ENCODE data around the gene EYS. TPM values are rescaled to one million over a fixed set of nuclear protein-coding genes. Genes with fewer than 3 reads are reported as not detected.
"Not testable (repeated sequence)": the region's sequence is repeated elsewhere in the genome, so short reads cannot be mapped to it uniquely, and the experiment has no call there.

The EYS gene
- polyA plus RNA-seq, 2 of the 4 experiments (the other 2 are of a cell fraction) = 0.03 to 0.06 TPM

GRCh38 chr6:63802606-63803206, 1904.3 kb downstream of the EYS start:
- no peak for FAIRE-seq
- no peak for ATAC-seq
- POLR2A ChIA-PET = interaction anchor here (0.5 to 1.1 kb wide), 3 partner anchors 12 to 229 kb away, joined by 3 to 5 read pairs (median 4); no protein-coding TSS in a partner anchor
- Histone ChIP-seq H3K9me3 (no peaks in the 10 kb centered on the region), H3K4me2 (no peak overlapping the region), H3K4me3 (no peak overlapping the region), H3K4me1 (peaks cover 26% of the 10 kb centered on the region), H3K27ac (no peak overlapping the region)
- CTCF ChIA-PET = interaction anchor here (0.7 to 3.5 kb wide), 21 partner anchors 9 to 544 kb away, joined by 3 to 12 read pairs (median 3); no protein-coding TSS in a partner anchor
- WGBS (ENCODE audit: missing lambda C conversion rate) = 22% methylated on average over 2 of the region's 2 CpGs
- peak in 1 of 2 experiments; percentile 29 for DNase-seq (ENCODE audit: low read depth in 1 of 2, low spot score in 1 of 2)
- no peak for TF ChIP-seq CHD4 (IDR thresholded peaks at IDR 0.05; ENCODE audit: borderline replicate concordance)
- TF ChIP-seq SMC3 (IDR thresholded peaks at IDR 0.05) = peak; percentile 61
- TF ChIP-seq RAD21 (conservative IDR thresholded peaks at IDR 0.05 in 1 of 2, IDR thresholded peaks at IDR 0.05 in 1 of 2) = peak; percentile 81 to 82
- TF ChIP-seq, protein P1, sequence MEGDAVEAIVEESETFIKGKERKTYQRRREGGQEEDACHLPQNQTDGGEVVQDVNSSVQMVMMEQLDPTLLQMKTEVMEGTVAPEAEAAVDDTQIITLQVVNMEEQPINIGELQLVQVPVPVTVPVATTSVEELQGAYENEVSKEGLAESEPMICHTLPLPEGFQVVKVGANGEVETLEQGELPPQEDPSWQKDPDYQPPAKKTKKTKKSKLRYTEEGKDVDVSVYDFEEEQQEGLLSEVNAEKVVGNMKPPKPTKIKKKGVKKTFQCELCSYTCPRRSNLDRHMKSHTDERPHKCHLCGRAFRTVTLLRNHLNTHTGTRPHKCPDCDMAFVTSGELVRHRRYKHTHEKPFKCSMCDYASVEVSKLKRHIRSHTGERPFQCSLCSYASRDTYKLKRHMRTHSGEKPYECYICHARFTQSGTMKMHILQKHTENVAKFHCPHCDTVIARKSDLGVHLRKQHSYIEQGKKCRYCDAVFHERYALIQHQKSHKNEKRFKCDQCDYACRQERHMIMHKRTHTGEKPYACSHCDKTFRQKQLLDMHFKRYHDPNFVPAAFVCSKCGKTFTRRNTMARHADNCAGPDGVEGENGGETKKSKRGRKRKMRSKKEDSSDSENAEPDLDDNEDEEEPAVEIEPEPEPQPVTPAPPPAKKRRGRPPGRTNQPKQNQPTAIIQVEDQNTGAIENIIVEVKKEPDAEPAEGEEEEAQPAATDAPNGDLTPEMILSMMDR (IDR thresholded peaks at IDR 0.05) = peak; percentile 74
- TF ChIP-seq NR3C1 (IDR thresholded peaks at IDR 0.05) = no peak

GRCh38 chr6:63800386-63800785, 1906.6 kb downstream of the EYS start:
- WGBS (ENCODE audit: missing lambda C conversion rate) = 79% methylated on average over 7 of the region's 7 CpGs
- not testable (repeated sequence) for FAIRE-seq

GRCh38 chr6:63799813-63800212, 1907.2 kb downstream of the EYS start:
- H3K9me3 ChIP-seq = no peaks in the 10 kb centered on the region
- ATAC-seq (no peak), FAIRE-seq (no peak), DNase-seq (ENCODE audit: low read depth in 1 of 2, low spot score in 1 of 2) (no peak)
- H3K4me2 ChIP-seq = no peak overlapping the region
- H3K4me1 ChIP-seq = peaks cover 3% of the 10 kb centered on the region; the same call in 2 of the 3 replicates
- no peak overlapping the region for H3K27ac ChIP-seq
- ChIA-PET POLR2A (no interaction called here), CTCF (interaction anchor here (1.7 kb wide), 1 partner anchor 201 kb away, joined by 6 read pairs; no protein-coding TSS in a partner anchor)
- WGBS (ENCODE audit: missing lambda C conversion rate) = 81% methylated on average over 9 of the region's 9 CpGs
- no peak overlapping the region for H3K4me3 ChIP-seq
- no peak for TF ChIP-seq HEYL (CRISPR knock-in tag; IDR thresholded peaks at IDR 0.05)
- no peak for TF ChIP-seq ZNF302 (CRISPR knock-in tag; IDR thresholded peaks at IDR 0.05)
- no peak for TF ChIP-seq RAD21 (conservative IDR thresholded peaks at IDR 0.05 in 1 of 2, IDR thresholded peaks at IDR 0.05 in 1 of 2)
- TF ChIP-seq EHMT2 (IDR thresholded peaks at IDR 0.05; ENCODE audit: low read depth) = no peak
- no peak for TF ChIP-seq RARB (CRISPR knock-in tag; IDR thresholded peaks at IDR 0.05)
- no peak for TF ChIP-seq FOSL2 (IDR thresholded peaks at IDR 0.05)
- TF ChIP-seq FOSL2 (CRISPR knock-in tag; IDR thresholded peaks at IDR 0.05) = no peak
- TF ChIP-seq CHD2 (IDR thresholded peaks at IDR 0.05; ENCODE audit: low read length, partially characterized antibody) = no peak
- TF ChIP-seq, protein P2, sequence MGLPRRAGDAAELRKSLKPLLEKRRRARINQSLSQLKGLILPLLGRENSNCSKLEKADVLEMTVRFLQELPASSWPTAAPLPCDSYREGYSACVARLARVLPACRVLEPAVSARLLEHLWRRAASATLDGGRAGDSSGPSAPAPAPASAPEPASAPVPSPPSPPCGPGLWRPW (IDR thresholded peaks at IDR 0.05) = no peak
- TF ChIP-seq ELK1 (IDR thresholded peaks at IDR 0.05; ENCODE audit: low read depth, low read length) = no peak
- TF ChIP-seq RFX5 (IDR thresholded peaks at IDR 0.05) = no peak
- no peak for TF ChIP-seq POLR2A (IDR thresholded peaks at IDR 0.05; ENCODE audit: low read length)
- TF ChIP-seq, protein P3, sequence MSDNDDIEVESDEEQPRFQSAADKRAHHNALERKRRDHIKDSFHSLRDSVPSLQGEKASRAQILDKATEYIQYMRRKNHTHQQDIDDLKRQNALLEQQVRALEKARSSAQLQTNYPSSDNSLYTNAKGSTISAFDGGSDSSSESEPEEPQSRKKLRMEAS (IDR thresholded peaks at IDR 0.05) = no peak
- no peak for TF ChIP-seq HOXA7 (CRISPR knock-in tag; IDR thresholded peaks at IDR 0.05)
- no peak for TF ChIP-seq CHD4 (IDR thresholded peaks at IDR 0.05; ENCODE audit: borderline replicate concordance)
- TF ChIP-seq, protein P4, sequence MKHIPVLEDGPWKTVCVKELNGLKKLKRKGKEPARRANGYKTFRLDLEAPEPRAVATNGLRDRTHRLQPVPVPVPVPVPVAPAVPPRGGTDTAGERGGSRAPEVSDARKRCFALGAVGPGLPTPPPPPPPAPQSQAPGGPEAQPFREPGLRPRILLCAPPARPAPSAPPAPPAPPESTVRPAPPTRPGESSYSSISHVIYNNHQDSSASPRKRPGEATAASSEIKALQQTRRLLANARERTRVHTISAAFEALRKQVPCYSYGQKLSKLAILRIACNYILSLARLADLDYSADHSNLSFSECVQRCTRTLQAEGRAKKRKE (CRISPR knock-in tag; IDR thresholded peaks at IDR 0.05; ENCODE audit: low read depth) = no peak
- TF ChIP-seq, protein P5, sequence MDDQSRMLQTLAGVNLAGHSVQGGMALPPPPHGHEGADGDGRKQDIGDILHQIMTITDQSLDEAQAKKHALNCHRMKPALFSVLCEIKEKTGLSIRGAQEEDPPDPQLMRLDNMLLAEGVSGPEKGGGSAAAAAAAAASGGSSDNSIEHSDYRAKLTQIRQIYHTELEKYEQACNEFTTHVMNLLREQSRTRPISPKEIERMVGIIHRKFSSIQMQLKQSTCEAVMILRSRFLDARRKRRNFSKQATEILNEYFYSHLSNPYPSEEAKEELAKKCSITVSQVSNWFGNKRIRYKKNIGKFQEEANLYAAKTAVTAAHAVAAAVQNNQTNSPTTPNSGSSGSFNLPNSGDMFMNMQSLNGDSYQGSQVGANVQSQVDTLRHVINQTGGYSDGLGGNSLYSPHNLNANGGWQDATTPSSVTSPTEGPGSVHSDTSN (IDR thresholded peaks at IDR 0.05) = no peak
- TF ChIP-seq KDM5A (IDR thresholded peaks at IDR 0.05) = no peak
- TF ChIP-seq ZFP36 (IDR thresholded peaks at IDR 0.05; ENCODE audit: borderline replicate concordance, partially characterized antibody) = no peak
- no peak for TF ChIP-seq PHF8 (IDR thresholded peaks at IDR 0.05; ENCODE audit: borderline replicate concordance, low read depth)

More at GRCh38 chr6:63800386-63800785, 1906.6 kb downstream of the EYS start:
- H3K4me1 ChIP-seq; H3K9me3 ChIP-seq; H3K27ac ChIP-seq; ATAC-seq; H3K4me3 ChIP-seq; DNase-seq (ENCODE audit: low read depth in 1 of 2, low spot score in 1 of 2); H3K4me2 ChIP-seq; POLR2A ChIA-PET: not testable (repeated sequence)
- CTCF ChIA-PET = interaction anchor here (2.2 kb wide), 1 partner anchor 226 kb away, joined by 6 read pairs; no protein-coding TSS in a partner anchor

Measured in A549 (cell line).